ENCODE results near the gene DMD. TPM values are rescaled to one million over a fixed set of nuclear protein-coding genes. Genes with fewer than 3 reads are reported as not detected.

The DMD gene
- total RNA-seq, 1 experiment from 2014 or later, result 25.3 TPM

DNA sequence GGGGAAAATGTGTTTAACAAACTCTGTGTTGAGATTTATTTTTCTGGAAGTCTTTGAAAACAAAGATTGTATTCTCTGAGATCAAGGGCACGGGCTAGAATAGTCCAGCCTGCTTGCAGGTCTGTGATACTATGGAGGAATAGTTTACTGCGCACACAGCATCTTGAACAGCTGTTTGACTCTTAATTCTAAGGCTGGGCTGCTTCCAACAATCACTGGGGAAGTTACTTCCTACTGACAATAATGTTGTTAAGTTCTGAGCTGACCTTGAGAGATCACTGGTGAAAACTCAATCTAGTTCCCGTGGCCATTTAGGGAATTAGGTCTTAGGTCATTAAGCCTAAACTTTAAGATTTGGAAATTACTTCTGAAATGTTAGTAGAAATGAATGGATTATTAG is 1723.4 kb downstream of the DMD start:
- TF ChIP-seq, protein P1, sequence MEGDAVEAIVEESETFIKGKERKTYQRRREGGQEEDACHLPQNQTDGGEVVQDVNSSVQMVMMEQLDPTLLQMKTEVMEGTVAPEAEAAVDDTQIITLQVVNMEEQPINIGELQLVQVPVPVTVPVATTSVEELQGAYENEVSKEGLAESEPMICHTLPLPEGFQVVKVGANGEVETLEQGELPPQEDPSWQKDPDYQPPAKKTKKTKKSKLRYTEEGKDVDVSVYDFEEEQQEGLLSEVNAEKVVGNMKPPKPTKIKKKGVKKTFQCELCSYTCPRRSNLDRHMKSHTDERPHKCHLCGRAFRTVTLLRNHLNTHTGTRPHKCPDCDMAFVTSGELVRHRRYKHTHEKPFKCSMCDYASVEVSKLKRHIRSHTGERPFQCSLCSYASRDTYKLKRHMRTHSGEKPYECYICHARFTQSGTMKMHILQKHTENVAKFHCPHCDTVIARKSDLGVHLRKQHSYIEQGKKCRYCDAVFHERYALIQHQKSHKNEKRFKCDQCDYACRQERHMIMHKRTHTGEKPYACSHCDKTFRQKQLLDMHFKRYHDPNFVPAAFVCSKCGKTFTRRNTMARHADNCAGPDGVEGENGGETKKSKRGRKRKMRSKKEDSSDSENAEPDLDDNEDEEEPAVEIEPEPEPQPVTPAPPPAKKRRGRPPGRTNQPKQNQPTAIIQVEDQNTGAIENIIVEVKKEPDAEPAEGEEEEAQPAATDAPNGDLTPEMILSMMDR (conservative IDR thresholded peaks at IDR 0.05), result no peak
- no peak for TF ChIP-seq EZH2 (IDR thresholded peaks at IDR 0.05; ENCODE audit: low read depth)
- no peaks in the 10 kb centered on the region for H3K9me3 ChIP-seq (ENCODE audit: insufficient read depth, low read depth)
- no TSS peak for BruUV-seq (replicated peaks)
- H3K4me1 ChIP-seq (replicated peaks; ENCODE audit: insufficient read depth), result no peaks in the 10 kb centered on the region
- no peak overlapping the region for H3K4me2 ChIP-seq
- ChIA-PET POLR2A (ENCODE audit: unreplicated experiment) (no interaction called here), CTCF (no interaction called here)
- no peaks in the 10 kb centered on the region for H3K79me2 ChIP-seq (ENCODE audit: low read depth)
- no peak overlapping the region for H2AFZ ChIP-seq
- H3F3A ChIP-seq (ENCODE audit: insufficient read depth, low read depth), result no peaks in the 10 kb centered on the region
- no peak overlapping the region for H3K27ac ChIP-seq
- H3K4me3 ChIP-seq, result no peak overlapping the region
- H3K9me2 ChIP-seq (ENCODE audit: insufficient read depth), result no peaks in the 10 kb centered on the region; the same call in 1 of the 2 replicates
- no peaks in the 10 kb centered on the region for H3K36me3 ChIP-seq (ENCODE audit: low read depth)
- H3K27me3 ChIP-seq (ENCODE audit: insufficient read depth, low read depth), result no peaks in the 10 kb centered on the region
- intact Hi-C loops (cut with micrococcal nuclease; ENCODE audit: unreplicated experiment), result no loop called here
- no peak for DNase-seq
- no peaks in the 10 kb centered on the region for H4K20me1 ChIP-seq (ENCODE audit: insufficient read depth)

DNA sequence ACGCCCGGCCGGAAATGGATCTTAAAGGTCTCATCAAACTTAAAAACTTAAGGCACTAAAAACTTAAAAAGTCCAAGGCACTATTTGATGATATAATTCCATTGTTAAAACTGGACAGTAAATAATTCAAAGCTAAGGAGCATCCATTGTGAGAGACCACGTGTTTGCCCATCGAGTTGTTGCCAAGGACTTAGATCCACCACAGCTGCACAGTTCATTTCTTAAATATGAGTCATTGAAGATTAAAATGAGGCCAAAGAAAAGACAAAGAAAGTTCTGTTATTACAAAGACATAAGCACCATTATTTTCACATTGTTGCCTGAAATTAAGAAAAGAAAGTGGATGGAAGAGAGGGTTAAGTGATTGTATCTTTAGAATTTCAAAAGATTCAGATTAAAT is 1728.0 kb downstream of the DMD start:
- no TSS peak for BruUV-seq (replicated peaks)
- POLR2A ChIA-PET (ENCODE audit: unreplicated experiment), result no interaction called here
- intact Hi-C loops (cut with micrococcal nuclease; ENCODE audit: unreplicated experiment), result no loop called here

DNA sequence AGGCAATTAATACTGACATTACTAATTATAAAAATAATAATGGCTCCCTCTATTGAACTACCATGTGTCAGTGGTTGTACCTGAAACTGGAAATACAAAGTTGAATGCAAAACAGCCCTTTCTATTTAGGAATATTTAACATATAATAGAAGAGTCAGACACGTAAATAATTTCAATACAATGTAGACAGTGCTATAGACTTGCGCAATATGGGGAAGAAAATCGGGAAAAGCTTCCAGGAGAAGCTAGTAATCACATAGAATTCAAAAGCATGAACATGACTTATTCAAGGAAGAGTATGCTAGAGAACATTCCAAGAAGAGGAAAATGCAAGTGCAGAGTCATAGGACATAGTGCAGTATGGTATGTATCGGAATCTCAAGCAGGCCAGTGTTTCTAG is 1730.7 kb downstream of the DMD start:
- no peaks in the 10 kb centered on the region for H3K4me1 ChIP-seq (replicated peaks; ENCODE audit: insufficient read depth)
- no peaks in the 10 kb centered on the region for H3F3A ChIP-seq (ENCODE audit: insufficient read depth, low read depth)
- no peak overlapping the region for H3K4me2 ChIP-seq
- no peak overlapping the region for H3K4me3 ChIP-seq
- intact Hi-C loops (cut with micrococcal nuclease; ENCODE audit: unreplicated experiment), result no loop called here
- no peaks in the 10 kb centered on the region for H3K27me3 ChIP-seq (ENCODE audit: insufficient read depth, low read depth)
- no peaks in the 10 kb centered on the region for H4K20me1 ChIP-seq (ENCODE audit: insufficient read depth)
- no peak for DNase-seq
- no TSS peak for BruUV-seq (replicated peaks)
- H3K9me2 ChIP-seq (ENCODE audit: insufficient read depth), result no peaks in the 10 kb centered on the region
- no peaks in the 10 kb centered on the region for H3K36me3 ChIP-seq (ENCODE audit: low read depth)
- no peak overlapping the region for H3K27ac ChIP-seq
- ChIA-PET POLR2A (ENCODE audit: unreplicated experiment) (no interaction called here), CTCF (no interaction called here)
- no peaks in the 10 kb centered on the region for H3K79me2 ChIP-seq (ENCODE audit: low read depth)
- H2AFZ ChIP-seq, result no peak overlapping the region
- H3K9me3 ChIP-seq (ENCODE audit: insufficient read depth, low read depth), result no peaks in the 10 kb centered on the region
- no peak for TF ChIP-seq EZH2 (IDR thresholded peaks at IDR 0.05; ENCODE audit: low read depth)
- TF ChIP-seq, protein P1 (conservative IDR thresholded peaks at IDR 0.05), result no peak

More for the DNA sequence above, 1728.0 kb downstream of the DMD start:
- no peak for DNase-seq
- H3K27ac ChIP-seq, result no peak overlapping the region
- no peaks in the 10 kb centered on the region for H3K4me1 ChIP-seq (replicated peaks; ENCODE audit: insufficient read depth)
- no peak overlapping the region for H3K4me3 ChIP-seq
- H3F3A ChIP-seq (ENCODE audit: insufficient read depth, low read depth), result no peaks in the 10 kb centered on the region
- H3K27me3 ChIP-seq (ENCODE audit: insufficient read depth, low read depth), result no peaks in the 10 kb centered on the region
- no peaks in the 10 kb centered on the region for H3K9me2 ChIP-seq (ENCODE audit: insufficient read depth)
- no peaks in the 10 kb centered on the region for H3K79me2 ChIP-seq (ENCODE audit: low read depth)
- no peak overlapping the region for H3K4me2 ChIP-seq
- CTCF ChIA-PET, result no interaction called here
- no peaks in the 10 kb centered on the region for H4K20me1 ChIP-seq (ENCODE audit: insufficient read depth)
- H3K9me3 ChIP-seq (ENCODE audit: insufficient read depth, low read depth), result no peaks in the 10 kb centered on the region
- H2AFZ ChIP-seq, result no peak overlapping the region
- TF ChIP-seq, protein P1 (conservative IDR thresholded peaks at IDR 0.05), result no peak
- no peak for TF ChIP-seq EZH2 (IDR thresholded peaks at IDR 0.05; ENCODE audit: low read depth)
- no peaks in the 10 kb centered on the region for H3K36me3 ChIP-seq (ENCODE audit: low read depth)
